Stimulated activated CD8-positive, alpha-beta memory T cell treated with anti-CD3 and anti-CD28 coated beads, Interleukin-7, amount 100 ng/mL, for 48 hours (primary cell): ENCODE measurements around the gene CUL4B.
"Not testable (repeated sequence)": the region's sequence is repeated elsewhere in the genome, so short reads cannot be mapped to it uniquely, and the experiment has no call there.

ENCODE experiments used
- DNase-seq, 2 donors: peaks; one replicate each; pipeline ENCODE4 v3.0.0-alpha.2; 2020; ENCODE audit warnings: low read depth in 1 of 2; ENCODE audit errors: extremely low read depth in 1 of 2

CUL4B gene

DNA sequence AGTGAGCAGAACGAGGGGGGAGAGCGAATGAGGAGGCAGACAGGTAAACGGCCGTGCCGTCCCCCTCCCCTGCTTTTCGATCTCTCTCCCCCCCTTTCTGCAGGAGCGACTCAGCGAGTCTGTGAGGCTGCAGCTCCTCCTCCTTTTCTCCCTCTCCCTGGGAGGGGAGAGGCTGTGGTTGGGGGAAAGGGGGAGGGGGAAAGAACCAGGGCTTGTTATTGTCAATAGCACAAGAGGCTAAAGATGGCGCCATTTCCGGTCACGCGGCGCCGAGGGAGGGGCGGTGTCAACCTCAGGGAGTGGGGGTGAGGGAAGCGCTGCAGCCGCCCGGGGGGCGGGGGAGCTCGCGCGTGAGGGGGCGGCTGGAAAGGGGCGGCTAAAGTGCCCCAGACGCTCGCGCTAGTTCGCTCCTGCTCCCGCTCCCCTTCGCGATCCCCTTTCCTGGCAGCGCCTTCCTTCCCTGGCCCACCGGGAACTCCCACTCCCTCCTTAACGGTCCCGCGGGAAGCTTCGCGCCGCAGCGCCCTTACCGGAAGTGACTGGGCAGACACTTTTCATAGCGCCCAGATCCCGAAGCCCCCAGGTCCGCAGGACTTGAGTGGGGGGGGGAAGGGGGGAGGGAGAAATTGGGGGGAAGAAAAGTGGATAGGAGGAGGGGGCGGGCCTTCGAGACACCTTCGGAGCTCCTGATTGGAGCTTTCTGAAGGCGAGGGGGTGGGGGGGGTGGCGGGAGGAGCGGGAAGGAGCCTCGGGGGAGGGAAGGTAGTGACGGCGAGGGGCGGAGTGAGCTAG, at the start of gene CUL4B:
Gene CUL4B (minus strand): TSS at position 121 of the 792 bp plus-strand sequence. CDS start 324 bp downstream, outside the sequence.
- peak; percentile 68 to 87 for DNase-seq

DNA sequence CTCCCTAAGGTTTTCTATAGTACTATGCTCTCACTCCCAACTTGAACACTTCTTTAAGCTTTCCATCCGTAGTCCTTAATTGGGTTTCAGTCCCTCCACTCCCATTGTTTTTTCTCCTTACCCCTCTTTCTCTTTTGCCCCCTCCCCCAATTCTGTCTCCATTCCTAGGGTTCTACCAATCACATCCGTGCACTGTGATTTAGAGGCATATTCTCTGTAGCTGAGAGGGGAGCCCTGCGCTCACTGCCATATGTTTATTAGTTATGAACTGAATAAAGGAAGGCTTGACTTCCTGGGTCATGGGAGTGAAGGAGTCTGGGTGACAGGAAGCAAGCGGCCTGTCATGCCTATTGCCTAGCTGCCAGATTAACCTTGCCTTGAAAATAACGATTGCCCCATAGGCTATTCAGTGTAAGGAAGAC, 43.6 kb upstream of the CUL4B start:
- DNase-seq, result no peak

GRCh38 chrX:120603707-120604360, 43.1 kb upstream of the CUL4B start, which contains the start of gene MCTS1:
MCTS1 (plus strand) TSS chrX:120604101; CDS start chrX:120604237, 136 bp downstream.
- DNase-seq, result peak; percentile 47 to 79

DNA sequence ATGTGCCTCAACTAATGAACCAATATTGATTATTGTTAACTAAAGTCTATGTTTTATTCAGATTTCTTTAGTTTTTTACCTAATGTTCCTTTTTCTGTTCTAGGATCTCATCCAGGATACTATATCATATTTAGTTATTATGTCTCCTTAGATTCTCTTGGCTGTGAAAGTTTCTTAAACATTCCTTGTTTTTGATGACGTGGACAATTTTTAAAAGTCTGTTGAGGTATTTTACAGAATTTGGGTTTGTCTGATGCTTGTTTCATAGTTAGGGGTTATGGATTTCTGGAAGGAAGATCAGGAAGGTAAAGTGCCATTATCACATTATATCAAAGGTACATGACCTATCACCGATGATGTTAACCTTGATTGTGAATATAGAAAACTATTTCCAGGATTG, 24.9 kb upstream of the CUL4B start:
- no peak for DNase-seq

DNA sequence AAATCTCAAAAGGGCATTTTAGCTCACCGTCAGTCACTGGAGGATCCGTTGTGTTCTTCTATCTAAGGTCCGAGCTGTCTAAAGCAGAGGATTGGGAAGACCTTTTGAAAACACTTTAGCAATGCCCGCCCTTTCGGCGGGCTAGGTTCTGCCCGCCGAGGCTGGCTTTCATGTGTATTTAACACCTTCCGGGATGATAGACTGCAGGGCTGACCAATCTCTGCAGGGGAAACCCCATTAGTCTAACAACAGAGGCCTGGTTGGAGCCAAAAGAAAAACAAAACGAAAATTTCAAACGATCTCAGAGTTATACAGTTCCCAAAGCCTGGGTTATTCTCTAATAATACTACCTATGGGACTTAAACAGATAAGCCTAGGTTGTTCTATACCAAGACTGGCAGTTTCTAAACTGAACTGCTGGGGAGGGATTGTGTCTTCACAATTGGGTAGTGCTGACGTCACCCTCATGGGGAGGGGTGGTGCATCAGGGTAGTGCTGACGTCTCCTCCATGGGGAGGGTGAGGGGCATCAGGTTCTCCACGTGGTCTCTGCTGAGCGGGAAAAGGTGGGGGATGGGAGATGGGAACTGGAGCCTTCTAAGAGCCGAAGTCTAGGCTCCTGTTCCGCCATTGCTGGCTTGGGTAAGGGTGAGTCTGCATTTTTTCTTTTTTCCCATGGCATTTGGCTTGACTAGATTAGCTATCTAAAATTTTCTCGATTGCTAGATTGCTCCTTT, 14.8 kb upstream of the CUL4B start:
- no peak for DNase-seq

- not testable (repeated sequence) for DNase-seq
Observed at GRCh38 chrX:120573806-120574205, 13.0 kb upstream of the CUL4B start.

- DNase-seq, result no peak
Observed at GRCh38 chrX:120570011-120570600, 9.3 kb upstream of the CUL4B start.

GRCh38 chrX:120568609-120569008, 7.8 kb upstream of the CUL4B start:
- DNase-seq, result no peak

DNA sequence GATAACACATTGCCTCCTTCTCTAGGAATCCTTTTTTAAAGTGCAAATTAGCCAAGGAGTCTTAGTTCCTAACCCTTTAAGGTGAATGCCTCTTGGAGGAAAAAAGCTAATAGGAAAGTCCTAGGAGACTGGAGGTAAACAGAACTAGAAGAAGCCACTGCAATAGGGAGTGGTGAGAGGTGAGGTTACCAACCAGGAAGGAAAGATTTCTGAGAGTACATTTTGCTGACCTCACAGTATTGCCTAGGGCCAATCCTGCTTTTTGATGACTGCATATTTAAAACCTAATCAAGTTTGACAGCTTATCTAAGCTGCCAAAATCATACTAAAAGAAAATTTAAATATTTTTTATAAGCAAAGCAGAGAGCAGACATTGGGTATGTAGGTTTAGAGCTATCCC, 7.3 kb upstream of the CUL4B start:
- DNase-seq, result no peak

DNA sequence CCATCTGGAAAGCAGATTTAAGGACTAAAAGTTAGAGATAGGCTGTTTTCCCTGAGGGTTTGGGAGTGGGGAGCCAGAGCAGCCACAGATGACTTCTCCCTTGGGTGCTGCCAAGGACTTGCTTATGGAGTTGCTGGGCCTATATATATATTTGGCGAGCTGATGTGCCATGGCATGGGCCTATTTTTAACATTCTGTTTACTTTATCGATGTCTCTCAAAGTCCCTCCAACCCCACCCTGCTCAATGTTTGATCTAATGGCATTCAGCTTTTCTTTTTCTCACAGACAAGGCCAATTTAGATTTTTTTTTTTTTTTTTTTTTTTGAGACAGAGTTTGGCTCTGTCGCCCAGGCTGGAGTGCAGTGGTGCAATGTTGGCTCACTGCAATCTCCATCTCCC, 6.1 kb upstream of the CUL4B start:
- no peak for DNase-seq

DNA sequence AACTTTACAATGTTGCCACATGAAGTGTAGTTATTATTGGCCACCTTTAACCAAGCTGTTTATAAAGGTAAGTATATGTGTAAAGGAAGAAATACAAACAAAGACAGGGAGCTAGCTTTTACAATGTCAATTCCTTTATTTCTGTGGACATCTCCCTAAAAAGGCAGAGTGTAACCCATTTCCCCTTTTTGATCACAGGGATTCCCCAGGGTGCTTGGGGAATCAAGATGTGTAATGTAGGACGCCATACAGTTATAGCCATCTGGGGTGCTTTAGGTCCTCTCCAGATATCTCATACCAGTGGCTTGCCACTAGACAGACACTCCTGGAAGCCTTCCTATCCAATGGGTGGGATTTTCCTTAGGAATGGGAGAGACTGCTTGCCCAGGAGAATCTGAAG, 4.2 kb upstream of the CUL4B start:
- DNase-seq, result no peak

GRCh38 chrX:120562569-120562926, 1.8 kb upstream of the CUL4B start:
- DNase-seq, result no peak

DNA sequence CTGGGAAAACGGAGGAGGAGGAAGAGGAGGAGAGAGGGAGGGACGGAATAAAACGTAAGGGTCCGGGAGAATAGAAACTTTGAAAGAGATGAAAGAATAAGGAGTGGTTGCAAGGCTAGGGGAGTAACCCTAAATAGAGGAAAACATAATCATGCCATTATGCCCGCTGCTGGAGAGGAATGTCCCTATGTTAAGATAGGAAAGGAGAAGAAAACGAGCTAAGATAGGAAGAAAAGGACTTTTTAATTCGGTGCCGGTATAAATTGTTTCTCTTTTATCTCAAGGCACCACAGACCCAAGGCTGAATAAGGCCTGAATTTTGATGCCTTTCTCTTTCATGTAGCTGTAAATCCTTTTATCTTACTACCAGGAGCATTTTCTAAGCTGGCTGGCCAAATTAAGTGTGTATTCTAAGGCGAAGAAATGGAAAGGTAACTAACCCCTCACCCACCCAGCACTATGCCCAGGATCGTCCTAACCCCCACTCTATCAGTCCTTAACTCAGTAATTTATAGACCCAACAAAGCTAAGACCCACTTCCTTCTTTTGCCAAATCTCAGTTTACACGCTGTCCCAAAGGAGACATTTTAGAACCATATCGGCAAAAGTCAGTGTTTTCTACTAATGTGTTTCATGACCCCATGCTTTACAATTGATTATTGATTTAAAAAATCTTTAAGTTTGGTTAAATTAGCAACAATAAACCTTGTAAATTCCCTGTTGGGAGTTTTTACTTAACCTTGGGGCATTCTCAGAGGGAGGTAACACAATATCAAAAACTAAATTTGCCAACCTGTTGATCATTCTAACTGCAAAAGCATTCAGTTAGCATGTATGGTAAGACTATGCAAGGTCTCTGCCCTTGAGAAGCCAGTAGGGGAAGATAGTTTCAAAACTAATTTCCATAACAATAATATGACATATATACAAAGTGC, 1.1 kb upstream of the CUL4B start:
- DNase-seq, result no peak

DNA sequence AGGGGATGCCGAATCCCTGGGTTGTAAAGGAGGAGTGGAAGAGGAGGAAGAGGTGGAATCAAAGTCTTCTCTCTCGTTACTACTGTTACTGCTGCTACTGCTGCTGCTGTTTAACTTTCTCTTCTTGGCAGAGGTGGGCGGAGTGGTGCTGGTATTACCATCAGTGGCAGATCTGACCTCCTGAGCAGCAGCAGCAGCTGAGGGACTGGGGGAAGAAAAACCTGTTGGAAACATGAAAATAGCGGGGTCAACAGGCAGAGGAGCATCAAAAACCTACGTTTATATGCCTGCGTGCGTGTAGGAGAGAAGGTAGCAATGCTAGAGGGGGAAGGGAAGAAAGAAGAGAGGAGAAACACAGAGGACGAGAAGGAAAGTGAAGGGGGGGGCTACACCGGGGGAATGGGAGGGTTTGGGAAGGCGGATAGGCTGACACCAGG, 339 bp downstream of the CUL4B start:
- DNase-seq, result peak in 1 of 2 donors; percentile 39

- DNase-seq, result no peak
Observed at GRCh38 chrX:120559804-120560203, 958 bp downstream of the CUL4B start.

GRCh38 chrX:120556251-120556650, 4.5 kb downstream of the CUL4B start:
- DNase-seq, result no peak

GRCh38 chrX:120549483-120550452, 11.0 kb downstream of the CUL4B start:
- peak in 1 of 2 donors; percentile 20 for DNase-seq

DNA sequence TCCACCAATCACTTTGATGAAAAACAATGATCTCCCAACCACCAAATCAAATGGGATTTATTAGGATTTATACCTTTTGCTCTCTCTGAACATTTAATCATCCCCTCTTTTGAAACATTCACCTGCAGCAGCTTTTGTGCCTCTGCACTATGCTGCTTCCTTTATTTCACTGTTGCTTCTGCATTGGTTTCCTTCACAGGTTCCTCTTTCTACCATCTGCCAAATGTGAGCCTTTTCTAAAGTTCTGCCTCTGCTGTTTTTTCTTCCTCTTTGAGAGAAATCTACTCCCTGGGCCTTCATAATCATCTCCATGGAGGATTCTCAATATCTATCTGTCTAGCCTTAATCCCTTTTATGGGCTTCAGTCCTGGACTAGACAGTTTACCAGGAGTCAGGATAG, 24.7 kb downstream of the CUL4B start:
- no peak for DNase-seq
